Neural cell (in vitro differentiated cells): ENCODE measurements around the gene PARP9. TPM values are rescaled to one million over a fixed set of nuclear protein-coding genes. Genes with fewer than 3 reads are reported as not detected.

Experiments
- H2AFZ ChIP-seq: fragments of 200-600, 300-800 bp; sonication (generic), shearing (Covaris generic); 2 replicates; pipeline ENCODE4 v1.6.0; 2014; ENCODE audit warnings: low read depth, mild to moderate bottlenecking, antibody characterized with exemption, low read length, moderate library complexity
- H3F3A ChIP-seq: fragments of 200-600 bp; shearing (Covaris generic); 2 replicates; pipeline ENCODE4 v1.6.1; 2016; ENCODE audit warnings: mild to moderate bottlenecking, moderate library complexity, mixed read lengths, antibody characterized with exemption, low read length; ENCODE audit not compliant: insufficient read depth, poor library complexity, severe bottlenecking
- H3K27ac ChIP-seq: fragments of 200-600, 300-800 bp; sonication (generic), shearing (Covaris generic); 2 replicates; pipeline ENCODE4 v1.5.1; 2014; ENCODE audit warnings: mild to moderate bottlenecking, low read length, moderate library complexity
- H3K27me3 ChIP-seq: fragments of 300-800, 200-600 bp; sonication (generic), shearing (Covaris generic); 2 replicates; pipeline ENCODE4 v1.6.0; 2014; ENCODE audit warnings: mild to moderate bottlenecking, low read depth, low read length, moderate library complexity; ENCODE audit not compliant: insufficient read depth
- H3K36me3 ChIP-seq: fragments of 300-800, 200-600 bp; sonication (generic), shearing (Covaris generic); 2 replicates; pipeline ENCODE4 v1.5.1; 2014; ENCODE audit warnings: mild to moderate bottlenecking, antibody characterized with exemption, low read length, moderate library complexity; ENCODE audit not compliant: insufficient read depth
- H3K4me2 ChIP-seq: fragments of 300-800, 200-600 bp; sonication (generic), shearing (Covaris generic); 2 replicates; pipeline ENCODE4 v1.6.0; 2014; ENCODE audit warnings: mild to moderate bottlenecking, low read length
- H3K4me3 ChIP-seq: fragments of 300-800, 200-600 bp; sonication (generic), shearing (Covaris generic); 2 replicates; pipeline ENCODE4 v1.5.1; 2014; ENCODE audit warnings: mild to moderate bottlenecking, low read length, moderate library complexity
- H3K79me2 ChIP-seq: fragments of 200-600 bp; shearing (Covaris generic); replicated peaks from 2 replicates; pipeline ENCODE4 v1.6.0; 2014; ENCODE audit warnings: mild to moderate bottlenecking, low read length, moderate library complexity; ENCODE audit not compliant: insufficient read depth
- H3K9ac ChIP-seq: fragments of 300-800, 200-600 bp; sonication (generic), shearing (Covaris generic); 2 replicates; pipeline ENCODE4 v1.6.1; 2016; ENCODE audit warnings: mild to moderate bottlenecking, low read length, mixed read lengths
- H3K9me2 ChIP-seq: fragments of 200-600 bp; shearing (Covaris generic); 2 replicates; pipeline ENCODE4 v1.6.1; 2016; ENCODE audit warnings: mild to moderate bottlenecking, low read length, mixed read lengths; ENCODE audit not compliant: insufficient read depth
- H3K9me3 ChIP-seq: fragments of 200-600, 300-800 bp; sonication (generic), shearing (Covaris generic); 2 replicates; pipeline ENCODE4 v1.6.1; 2016; ENCODE audit warnings: mild to moderate bottlenecking, mixed run types, low read length, moderate library complexity, mixed read lengths
- H4K20me1 ChIP-seq: fragments of 200-600 bp; shearing (Covaris generic); 2 replicates; pipeline ENCODE4 v1.6.1; 2016; ENCODE audit warnings: mild to moderate bottlenecking, mixed run types; ENCODE audit not compliant: insufficient read depth
- CTCF ChIP-seq: fragments of 450-650 bp; IDR thresholded peaks from 2 replicates; pipeline ENCODE4 v1.5.1; 2014; ENCODE audit warnings: antibody characterized with exemption, mild to moderate bottlenecking, moderate library complexity; ENCODE audit not compliant: poor library complexity, severe bottlenecking
- EP300 ChIP-seq: fragments of 450-650 bp; conservative IDR thresholded peaks from 2 replicates; pipeline ENCODE4 v1.6.1; 2014; ENCODE audit warnings: antibody characterized with exemption, mild to moderate bottlenecking, moderate library complexity; ENCODE audit not compliant: poor library complexity, severe bottlenecking
- EZH2 ChIP-seq: fragments of 200-600, 300-800 bp; shearing (Covaris generic), sonication (generic); IDR thresholded peaks from 2 replicates; pipeline ENCODE4 v1.6.1; 2014; ENCODE audit warnings: antibody characterized with exemption, low read length, borderline replicate concordance, mild to moderate bottlenecking; ENCODE audit not compliant: insufficient read depth, poor library complexity, severe bottlenecking
- MXI1 ChIP-seq: fragments of 450-650 bp; conservative IDR thresholded peaks from 2 replicates; pipeline ENCODE4 v1.6.1; 2014; ENCODE audit warnings: antibody characterized with exemption, mild to moderate bottlenecking; ENCODE audit not compliant: poor library complexity, severe bottlenecking
- POLR2AphosphoS5 ChIP-seq: IDR thresholded peaks from 2 replicates; pipeline ENCODE4 v1.6.1; 2012
- RAD21 ChIP-seq: fragments of 450-650 bp; conservative IDR thresholded peaks from 2 replicates; pipeline ENCODE4 v1.6.1; 2014; ENCODE audit warnings: antibody characterized with exemption, mild to moderate bottlenecking, moderate library complexity
- REST ChIP-seq: IDR thresholded peaks from 2 replicates; pipeline ENCODE4 v1.6.1; 2012; ENCODE audit warnings: borderline replicate concordance
- SMC3 ChIP-seq: fragments of 450-650 bp; conservative IDR thresholded peaks from 2 replicates; pipeline ENCODE4 v1.6.1; 2014; ENCODE audit warnings: antibody characterized with exemption, mild to moderate bottlenecking, moderate library complexity; ENCODE audit not compliant: poor library complexity
- TAF1 ChIP-seq: IDR thresholded peaks from 2 replicates; pipeline ENCODE4 v1.6.1; 2012; ENCODE audit warnings: low read depth
- polyA plus RNA-seq: library from polyadenylated mRNA; depleted of rRNA; stranded (reverse); fragments of >200 nt; gene quantifications from 2 replicates; pipeline ENCODE4 v1.2.3, GENCODE V29; 2014

PARP9 gene
- polyA plus RNA-seq, 1 donor from 2014 or later: not detected

- no peak overlapping the region for H3K9ac ChIP-seq
- no peaks in the 10 kb centered on the region for H4K20me1 ChIP-seq
- no peak overlapping the region for H3K4me3 ChIP-seq
- no peaks in the 10 kb centered on the region for H3K36me3 ChIP-seq
- H3K4me2 ChIP-seq: no peak overlapping the region
- no peaks in the 10 kb centered on the region for H3K27me3 ChIP-seq
- no peak overlapping the region for H3K27ac ChIP-seq
- no peaks in the 10 kb centered on the region for H3F3A ChIP-seq
- no peak overlapping the region for H2AFZ ChIP-seq
- TF ChIP-seq EP300 (no peak), CTCF (no peak), TAF1 (no peak), POLR2AphosphoS5 (no peak), SMC3 (no peak), EZH2 (no peak), MXI1 (no peak), RAD21 (no peak)
- H3K79me2 ChIP-seq: no peaks in the 10 kb centered on the region
- no peaks in the 10 kb centered on the region for H3K9me3 ChIP-seq
- no peaks in the 10 kb centered on the region for H3K9me2 ChIP-seq
These were observed 8.6 kb downstream of the PARP9 start for GRCh38 chr3:122555275-122556071.

- Histone ChIP-seq H3K36me3 (no peaks in the 10 kb centered on the region), H3K9me3 (no peaks in the 10 kb centered on the region), H3K9me2 (no peaks in the 10 kb centered on the region), H3F3A (no peaks in the 10 kb centered on the region), H3K27me3 (no peaks in the 10 kb centered on the region), H3K4me3 (no peak overlapping the region), H2AFZ (no peak overlapping the region), H3K9ac (no peak overlapping the region), H3K27ac (no peak overlapping the region), H4K20me1 (no peaks in the 10 kb centered on the region), H3K4me2 (no peak overlapping the region), H3K79me2 (no peaks in the 10 kb centered on the region)
- TF ChIP-seq EP300: no peak
- TF ChIP-seq REST: no peak
- TF ChIP-seq SMC3: no peak
- no peak for TF ChIP-seq TAF1
- no peak for TF ChIP-seq EZH2
These were observed 10.9 kb downstream of the PARP9 start for GRCh38 chr3:122553171-122553570.
